ENCODE measurements around the gene KIAA1217. TPM values are rescaled to one million over a fixed set of nuclear protein-coding genes. Genes with fewer than 3 reads are reported as not detected.

Gene KIAA1217
- total RNA-seq, 1 experiment from 2014 or later, result 23.4 TPM

DNA sequence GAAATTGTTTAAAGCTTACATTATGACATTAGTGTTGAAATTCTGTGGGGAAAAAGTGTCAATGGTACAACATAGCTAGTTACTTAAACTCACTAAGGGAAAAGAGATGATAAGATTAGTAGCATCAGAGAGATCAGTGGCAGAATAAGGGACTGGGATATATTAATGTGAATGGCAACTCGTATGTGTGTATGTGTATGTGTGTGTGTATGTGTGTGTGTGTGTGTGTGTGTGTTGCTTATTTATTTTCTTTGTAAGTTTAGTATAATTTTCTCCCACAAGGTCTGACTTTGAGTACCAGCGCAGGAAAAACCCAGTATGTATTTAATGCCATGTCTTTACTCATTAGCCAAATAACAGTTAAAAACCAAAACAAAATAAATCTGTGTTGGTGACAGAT lies 258.7 kb downstream of the KIAA1217 start (continued):
- TF ChIP-seq, protein P1, sequence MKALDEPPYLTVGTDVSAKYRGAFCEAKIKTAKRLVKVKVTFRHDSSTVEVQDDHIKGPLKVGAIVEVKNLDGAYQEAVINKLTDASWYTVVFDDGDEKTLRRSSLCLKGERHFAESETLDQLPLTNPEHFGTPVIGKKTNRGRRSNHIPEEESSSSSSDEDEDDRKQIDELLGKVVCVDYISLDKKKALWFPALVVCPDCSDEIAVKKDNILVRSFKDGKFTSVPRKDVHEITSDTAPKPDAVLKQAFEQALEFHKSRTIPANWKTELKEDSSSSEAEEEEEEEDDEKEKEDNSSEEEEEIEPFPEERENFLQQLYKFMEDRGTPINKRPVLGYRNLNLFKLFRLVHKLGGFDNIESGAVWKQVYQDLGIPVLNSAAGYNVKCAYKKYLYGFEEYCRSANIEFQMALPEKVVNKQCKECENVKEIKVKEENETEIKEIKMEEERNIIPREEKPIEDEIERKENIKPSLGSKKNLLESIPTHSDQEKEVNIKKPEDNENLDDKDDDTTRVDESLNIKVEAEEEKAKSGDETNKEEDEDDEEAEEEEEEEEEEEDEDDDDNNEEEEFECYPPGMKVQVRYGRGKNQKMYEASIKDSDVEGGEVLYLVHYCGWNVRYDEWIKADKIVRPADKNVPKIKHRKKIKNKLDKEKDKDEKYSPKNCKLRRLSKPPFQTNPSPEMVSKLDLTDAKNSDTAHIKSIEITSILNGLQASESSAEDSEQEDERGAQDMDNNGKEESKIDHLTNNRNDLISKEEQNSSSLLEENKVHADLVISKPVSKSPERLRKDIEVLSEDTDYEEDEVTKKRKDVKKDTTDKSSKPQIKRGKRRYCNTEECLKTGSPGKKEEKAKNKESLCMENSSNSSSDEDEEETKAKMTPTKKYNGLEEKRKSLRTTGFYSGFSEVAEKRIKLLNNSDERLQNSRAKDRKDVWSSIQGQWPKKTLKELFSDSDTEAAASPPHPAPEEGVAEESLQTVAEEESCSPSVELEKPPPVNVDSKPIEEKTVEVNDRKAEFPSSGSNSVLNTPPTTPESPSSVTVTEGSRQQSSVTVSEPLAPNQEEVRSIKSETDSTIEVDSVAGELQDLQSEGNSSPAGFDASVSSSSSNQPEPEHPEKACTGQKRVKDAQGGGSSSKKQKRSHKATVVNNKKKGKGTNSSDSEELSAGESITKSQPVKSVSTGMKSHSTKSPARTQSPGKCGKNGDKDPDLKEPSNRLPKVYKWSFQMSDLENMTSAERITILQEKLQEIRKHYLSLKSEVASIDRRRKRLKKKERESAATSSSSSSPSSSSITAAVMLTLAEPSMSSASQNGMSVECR (CRISPR knock-in tag; IDR thresholded peaks at IDR 0.05; ENCODE audit: borderline replicate concordance), result no peak
- no peak for TF ChIP-seq FOXK1 (CRISPR knock-in tag; IDR thresholded peaks at IDR 0.05)
- TF ChIP-seq, protein P2, sequence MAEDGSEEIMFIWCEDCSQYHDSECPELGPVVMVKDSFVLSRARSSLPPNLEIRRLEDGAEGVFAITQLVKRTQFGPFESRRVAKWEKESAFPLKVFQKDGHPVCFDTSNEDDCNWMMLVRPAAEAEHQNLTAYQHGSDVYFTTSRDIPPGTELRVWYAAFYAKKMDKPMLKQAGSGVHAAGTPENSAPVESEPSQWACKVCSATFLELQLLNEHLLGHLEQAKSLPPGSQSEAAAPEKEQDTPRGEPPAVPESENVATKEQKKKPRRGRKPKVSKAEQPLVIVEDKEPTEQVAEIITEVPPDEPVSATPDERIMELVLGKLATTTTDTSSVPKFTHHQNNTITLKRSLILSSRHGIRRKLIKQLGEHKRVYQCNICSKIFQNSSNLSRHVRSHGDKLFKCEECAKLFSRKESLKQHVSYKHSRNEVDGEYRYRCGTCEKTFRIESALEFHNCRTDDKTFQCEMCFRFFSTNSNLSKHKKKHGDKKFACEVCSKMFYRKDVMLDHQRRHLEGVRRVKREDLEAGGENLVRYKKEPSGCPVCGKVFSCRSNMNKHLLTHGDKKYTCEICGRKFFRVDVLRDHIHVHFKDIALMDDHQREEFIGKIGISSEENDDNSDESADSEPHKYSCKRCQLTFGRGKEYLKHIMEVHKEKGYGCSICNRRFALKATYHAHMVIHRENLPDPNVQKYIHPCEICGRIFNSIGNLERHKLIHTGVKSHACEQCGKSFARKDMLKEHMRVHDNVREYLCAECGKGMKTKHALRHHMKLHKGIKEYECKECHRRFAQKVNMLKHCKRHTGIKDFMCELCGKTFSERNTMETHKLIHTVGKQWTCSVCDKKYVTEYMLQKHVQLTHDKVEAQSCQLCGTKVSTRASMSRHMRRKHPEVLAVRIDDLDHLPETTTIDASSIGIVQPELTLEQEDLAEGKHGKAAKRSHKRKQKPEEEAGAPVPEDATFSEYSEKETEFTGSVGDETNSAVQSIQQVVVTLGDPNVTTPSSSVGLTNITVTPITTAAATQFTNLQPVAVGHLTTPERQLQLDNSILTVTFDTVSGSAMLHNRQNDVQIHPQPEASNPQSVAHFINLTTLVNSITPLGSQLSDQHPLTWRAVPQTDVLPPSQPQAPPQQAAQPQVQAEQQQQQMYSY (CRISPR knock-in tag; IDR thresholded peaks at IDR 0.05), result no peak

DNA sequence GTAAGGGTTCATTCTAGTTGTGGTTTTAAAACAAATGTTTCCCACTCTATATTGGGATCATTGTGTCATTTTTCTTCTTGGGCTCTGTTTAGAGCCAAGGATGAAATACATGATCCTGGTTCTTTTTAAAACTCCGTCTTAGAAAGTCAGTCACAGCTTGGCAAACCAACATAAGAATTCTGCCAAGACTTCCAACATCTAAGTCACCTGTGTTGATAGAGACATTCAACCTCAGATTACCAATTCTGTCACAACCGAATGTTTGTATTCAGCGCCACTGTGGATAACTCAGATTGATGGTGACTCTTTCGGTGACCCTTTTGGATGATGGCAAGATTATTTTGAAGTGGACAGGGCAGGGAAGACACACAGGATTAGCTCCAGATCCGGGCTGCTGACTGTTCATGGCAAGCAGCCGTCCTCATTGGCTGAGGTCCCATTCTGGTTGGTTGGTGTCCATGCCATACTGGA lies 259.4 kb downstream of the KIAA1217 start:
- CTCF ChIA-PET, result no interaction called here
- DNase-seq (ENCODE audit: low spot score), result no peak
- Mint-ChIP-seq H3K4me3 (no peak overlapping the region), H3K27me3 (ENCODE audit: low read depth) (no peaks in the 10 kb centered on the region; the same call in 1 of the 2 replicates), H3K36me3 (peaks cover 13% of the 10 kb centered on the region), H3K4me1 (peaks cover 21% of the 10 kb centered on the region), H3K27ac (no peak overlapping the region), H3K9me3 (peaks cover 15% of the 10 kb centered on the region)
- TF ChIP-seq, protein P3, sequence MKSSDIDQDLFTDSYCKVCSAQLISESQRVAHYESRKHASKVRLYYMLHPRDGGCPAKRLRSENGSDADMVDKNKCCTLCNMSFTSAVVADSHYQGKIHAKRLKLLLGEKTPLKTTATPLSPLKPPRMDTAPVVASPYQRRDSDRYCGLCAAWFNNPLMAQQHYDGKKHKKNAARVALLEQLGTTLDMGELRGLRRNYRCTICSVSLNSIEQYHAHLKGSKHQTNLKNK (CRISPR knock-in tag; IDR thresholded peaks at IDR 0.05), result no peak
- no peak for ATAC-seq
- POLR2A ChIA-PET, result no interaction called here

DNA sequence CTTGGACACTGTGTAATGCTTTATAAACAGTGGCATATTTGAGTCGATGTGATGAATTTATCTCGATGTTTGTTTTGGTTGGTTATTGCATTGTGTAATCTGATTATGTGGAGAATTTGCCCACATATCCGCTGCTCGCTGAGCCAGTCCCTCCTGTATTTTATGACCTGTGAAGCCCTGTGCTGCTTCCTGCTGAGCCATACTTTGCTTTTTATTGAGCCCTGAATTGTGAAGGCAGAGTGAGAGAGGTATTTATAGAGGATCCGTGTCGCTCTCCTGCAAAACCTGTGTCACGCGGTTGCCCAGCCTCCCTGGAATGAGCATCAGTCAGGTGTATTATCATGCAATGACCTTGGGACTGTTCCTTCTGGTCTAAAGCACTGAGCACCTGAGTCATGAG lies 261.1 kb downstream of the KIAA1217 start:
- H3K36me3 Mint-ChIP-seq, result peaks cover 27% of the 10 kb centered on the region
- TF ChIP-seq, protein P4, sequence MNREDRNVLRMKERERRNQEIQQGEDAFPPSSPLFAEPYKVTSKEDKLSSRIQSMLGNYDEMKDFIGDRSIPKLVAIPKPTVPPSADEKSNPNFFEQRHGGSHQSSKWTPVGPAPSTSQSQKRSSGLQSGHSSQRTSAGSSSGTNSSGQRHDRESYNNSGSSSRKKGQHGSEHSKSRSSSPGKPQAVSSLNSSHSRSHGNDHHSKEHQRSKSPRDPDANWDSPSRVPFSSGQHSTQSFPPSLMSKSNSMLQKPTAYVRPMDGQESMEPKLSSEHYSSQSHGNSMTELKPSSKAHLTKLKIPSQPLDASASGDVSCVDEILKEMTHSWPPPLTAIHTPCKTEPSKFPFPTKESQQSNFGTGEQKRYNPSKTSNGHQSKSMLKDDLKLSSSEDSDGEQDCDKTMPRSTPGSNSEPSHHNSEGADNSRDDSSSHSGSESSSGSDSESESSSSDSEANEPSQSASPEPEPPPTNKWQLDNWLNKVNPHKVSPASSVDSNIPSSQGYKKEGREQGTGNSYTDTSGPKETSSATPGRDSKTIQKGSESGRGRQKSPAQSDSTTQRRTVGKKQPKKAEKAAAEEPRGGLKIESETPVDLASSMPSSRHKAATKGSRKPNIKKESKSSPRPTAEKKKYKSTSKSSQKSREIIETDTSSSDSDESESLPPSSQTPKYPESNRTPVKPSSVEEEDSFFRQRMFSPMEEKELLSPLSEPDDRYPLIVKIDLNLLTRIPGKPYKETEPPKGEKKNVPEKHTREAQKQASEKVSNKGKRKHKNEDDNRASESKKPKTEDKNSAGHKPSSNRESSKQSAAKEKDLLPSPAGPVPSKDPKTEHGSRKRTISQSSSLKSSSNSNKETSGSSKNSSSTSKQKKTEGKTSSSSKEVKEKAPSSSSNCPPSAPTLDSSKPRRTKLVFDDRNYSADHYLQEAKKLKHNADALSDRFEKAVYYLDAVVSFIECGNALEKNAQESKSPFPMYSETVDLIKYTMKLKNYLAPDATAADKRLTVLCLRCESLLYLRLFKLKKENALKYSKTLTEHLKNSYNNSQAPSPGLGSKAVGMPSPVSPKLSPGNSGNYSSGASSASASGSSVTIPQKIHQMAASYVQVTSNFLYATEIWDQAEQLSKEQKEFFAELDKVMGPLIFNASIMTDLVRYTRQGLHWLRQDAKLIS (CRISPR knock-in tag; IDR thresholded peaks at IDR 0.05; ENCODE audit: borderline replicate concordance), result no peak
- TF ChIP-seq, protein P5, sequence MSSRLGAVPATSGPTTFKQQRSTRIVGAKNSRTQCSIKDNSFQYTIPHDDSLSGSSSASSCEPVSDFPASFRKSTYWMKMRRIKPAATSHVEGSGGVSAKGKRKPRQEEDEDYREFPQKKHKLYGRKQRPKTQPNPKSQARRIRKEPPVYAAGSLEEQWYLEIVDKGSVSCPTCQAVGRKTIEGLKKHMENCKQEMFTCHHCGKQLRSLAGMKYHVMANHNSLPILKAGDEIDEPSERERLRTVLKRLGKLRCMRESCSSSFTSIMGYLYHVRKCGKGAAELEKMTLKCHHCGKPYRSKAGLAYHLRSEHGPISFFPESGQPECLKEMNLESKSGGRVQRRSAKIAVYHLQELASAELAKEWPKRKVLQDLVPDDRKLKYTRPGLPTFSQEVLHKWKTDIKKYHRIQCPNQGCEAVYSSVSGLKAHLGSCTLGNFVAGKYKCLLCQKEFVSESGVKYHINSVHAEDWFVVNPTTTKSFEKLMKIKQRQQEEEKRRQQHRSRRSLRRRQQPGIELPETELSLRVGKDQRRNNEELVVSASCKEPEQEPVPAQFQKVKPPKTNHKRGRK (CRISPR knock-in tag; IDR thresholded peaks at IDR 0.05; ENCODE audit: borderline replicate concordance), result no peak
- TF ChIP-seq, protein P6, sequence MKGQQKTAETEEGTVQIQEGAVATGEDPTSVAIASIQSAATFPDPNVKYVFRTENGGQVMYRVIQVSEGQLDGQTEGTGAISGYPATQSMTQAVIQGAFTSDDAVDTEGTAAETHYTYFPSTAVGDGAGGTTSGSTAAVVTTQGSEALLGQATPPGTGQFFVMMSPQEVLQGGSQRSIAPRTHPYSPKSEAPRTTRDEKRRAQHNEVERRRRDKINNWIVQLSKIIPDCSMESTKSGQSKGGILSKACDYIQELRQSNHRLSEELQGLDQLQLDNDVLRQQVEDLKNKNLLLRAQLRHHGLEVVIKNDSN (CRISPR knock-in tag; IDR thresholded peaks at IDR 0.05), result no peak
- no peak for TF ChIP-seq ZNF396 (CRISPR knock-in tag; IDR thresholded peaks at IDR 0.05; ENCODE audit: borderline replicate concordance)

More for the DNA sequence above, 261.1 kb downstream of the KIAA1217 start:
- Mint-ChIP-seq H3K4me1 (peaks cover 10% of the 10 kb centered on the region), H3K27me3 (ENCODE audit: low read depth) (no peaks in the 10 kb centered on the region; the same call in 1 of the 2 replicates), H3K9me3 (peaks cover 17% of the 10 kb centered on the region), H3K27ac (no peak overlapping the region), H3K4me3 (no peak overlapping the region)
- ATAC-seq, result no peak
- ChIA-PET POLR2A (no interaction called here), CTCF (no interaction called here)
- DNase-seq (ENCODE audit: low spot score), result no peak
